ENCODE results near the gene SERPINA10.

Gene SERPINA10

GRCh38 chr14:94292872-94293577 lies at the start of gene SERPINA10:
TSS of gene SERPINA10 (minus strand) at chr14:94293268. CDS start at chr14:94290593, 2,675 bp downstream.
- no peak for DNase-seq (ENCODE audit: low spot score)

GRCh38 chr14:94342334-94342934 lies 49.4 kb upstream of the SERPINA10 start:
- peak; percentile 16 for DNase-seq (ENCODE audit: low spot score)

- no peak for DNase-seq (ENCODE audit: low spot score)
Observed at GRCh38 chr14:94341656-94342333, 48.7 kb upstream of the SERPINA10 start.

- DNase-seq (ENCODE audit: low spot score), result no peak
Observed at GRCh38 chr14:94340533-94340932, 47.5 kb upstream of the SERPINA10 start.

GRCh38 chr14:94338023-94338422 lies 45.0 kb upstream of the SERPINA10 start:
- DNase-seq (ENCODE audit: low spot score), result no peak

GRCh38 chr14:94337274-94337673 lies 44.2 kb upstream of the SERPINA10 start:
- no peak for DNase-seq (ENCODE audit: low spot score)

GRCh38 chr14:94334872-94335271 lies 41.8 kb upstream of the SERPINA10 start:
- DNase-seq (ENCODE audit: low spot score), result no peak

- no peak for DNase-seq (ENCODE audit: low spot score)
Observed at GRCh38 chr14:94332587-94332986, 39.5 kb upstream of the SERPINA10 start.

- DNase-seq (ENCODE audit: low spot score), result no peak
Observed at GRCh38 chr14:94332063-94332583, 39.1 kb upstream of the SERPINA10 start.

- no peak for DNase-seq (ENCODE audit: low spot score)
Observed at GRCh38 chr14:94331462-94331861, 38.4 kb upstream of the SERPINA10 start.

GRCh38 chr14:94330857-94331256 lies 37.8 kb upstream of the SERPINA10 start:
- no peak for DNase-seq (ENCODE audit: low spot score)

GRCh38 chr14:94330432-94330831 lies 37.4 kb upstream of the SERPINA10 start:
- no peak for DNase-seq (ENCODE audit: low spot score)

GRCh38 chr14:94329857-94330256 lies 36.8 kb upstream of the SERPINA10 start:
- DNase-seq (ENCODE audit: low spot score), result no peak

GRCh38 chr14:94328196-94328595 lies 35.1 kb upstream of the SERPINA10 start:
- no peak for DNase-seq (ENCODE audit: low spot score)

GRCh38 chr14:94322648-94323570 lies 29.8 kb upstream of the SERPINA10 start, which contains the start of gene SERPINA6:
TSS of gene SERPINA6 (minus strand) at chr14:94323336. CDS start at chr14:94314648, 8,688 bp downstream.
- DNase-seq (ENCODE audit: low spot score), result no peak

- no peak for DNase-seq (ENCODE audit: low spot score)
Observed at GRCh38 chr14:94321421-94322271, 28.6 kb upstream of the SERPINA10 start.

GRCh38 chr14:94320243-94320642 lies 27.2 kb upstream of the SERPINA10 start:
- DNase-seq (ENCODE audit: low spot score), result no peak

- no peak for DNase-seq (ENCODE audit: low spot score)
Observed at GRCh38 chr14:94317259-94317658, 24.2 kb upstream of the SERPINA10 start.

- no peak for DNase-seq (ENCODE audit: low spot score)
Observed at GRCh38 chr14:94316692-94317091, 23.6 kb upstream of the SERPINA10 start.

- no peak for DNase-seq (ENCODE audit: low spot score)
Observed at GRCh38 chr14:94314890-94315289, 21.8 kb upstream of the SERPINA10 start.

Data from cerebellar cortex (tissue), 1 donor.